SU-DHL-6 (cell line): ENCODE measurements around the gene PHLDA1.

Source experiments
- CTCF ChIP-seq: fragments of 200-600 bp; sonication (generic); IDR thresholded peaks from one replicate; pipeline ENCODE4 v1.5.1; 2017; ENCODE audit warnings: antibody characterized with exemption, mild to moderate bottlenecking, low read length, moderate library complexity; ENCODE audit not compliant: insufficient read depth, poor library complexity, severe bottlenecking
- EZH2phosphoT487 ChIP-seq: fragments of 200-600 bp; sonication (generic), shearing (Covaris generic); conservative IDR thresholded peaks from 2 replicates; pipeline ENCODE4 v1.6.1; 2018; ENCODE audit warnings: mild to moderate bottlenecking, antibody characterized with exemption, low read length, moderate library complexity, mixed read lengths

DNA sequence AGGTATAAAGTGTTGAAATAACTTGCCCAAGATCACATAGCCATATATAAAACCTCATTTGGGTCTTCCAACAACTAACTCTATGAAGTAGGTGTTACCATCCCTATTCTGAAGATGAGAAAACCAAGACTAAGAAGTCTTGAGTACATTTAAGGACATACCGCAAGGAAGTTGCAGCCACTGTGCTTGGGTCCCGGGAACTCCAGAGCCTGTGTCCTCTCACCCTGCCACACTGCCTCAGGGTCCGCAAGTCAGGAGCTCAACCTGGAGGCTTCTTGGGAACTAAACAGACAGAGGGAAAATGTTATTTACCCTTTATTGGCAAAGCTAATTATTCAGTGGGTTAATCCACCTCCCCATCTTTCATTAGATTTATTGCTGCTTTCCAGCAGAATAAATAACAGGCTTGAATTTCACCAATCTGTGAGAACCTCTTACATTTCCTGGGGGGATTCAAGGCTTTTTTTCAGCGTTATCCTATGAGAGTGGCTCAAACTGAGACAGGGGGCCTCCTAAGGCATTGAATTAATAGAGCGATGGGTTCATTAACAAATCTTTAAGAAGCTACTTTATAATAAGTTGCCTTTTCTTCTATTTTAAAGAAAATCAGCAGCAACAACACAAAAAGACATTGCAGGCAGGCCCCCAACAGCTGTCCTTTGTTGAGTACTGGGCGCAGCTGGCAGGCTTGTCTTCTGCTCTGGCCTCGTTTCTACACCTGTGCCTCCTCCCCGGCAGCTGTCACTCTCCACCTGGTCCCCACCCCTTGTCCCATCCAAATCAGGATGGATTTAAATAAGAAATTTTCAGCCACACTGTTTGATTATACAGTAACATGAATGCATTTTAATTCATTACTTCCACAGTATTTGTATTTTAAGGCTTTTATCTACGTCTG, 25.3 kb downstream of the PHLDA1 start:
- TF ChIP-seq CTCF (no peak), EZH2phosphoT487 (no peak)
